GM12874 (cell line): ENCODE data around the gene CEP57L1.

Experiments used
- TF ChIP-seq, protein P1 (sequence below): IDR thresholded peaks from 2 replicates; pipeline ENCODE4 v1.5.1; 2011; ENCODE audit warnings: low read depth, mild to moderate bottlenecking, control low read depth, low read length, moderate library complexity; ENCODE audit not compliant: insufficient read depth

CEP57L1 gene

GRCh38 chr6:109172101-109172746, 76.9 kb downstream of the CEP57L1 start:
- TF ChIP-seq, protein P1, sequence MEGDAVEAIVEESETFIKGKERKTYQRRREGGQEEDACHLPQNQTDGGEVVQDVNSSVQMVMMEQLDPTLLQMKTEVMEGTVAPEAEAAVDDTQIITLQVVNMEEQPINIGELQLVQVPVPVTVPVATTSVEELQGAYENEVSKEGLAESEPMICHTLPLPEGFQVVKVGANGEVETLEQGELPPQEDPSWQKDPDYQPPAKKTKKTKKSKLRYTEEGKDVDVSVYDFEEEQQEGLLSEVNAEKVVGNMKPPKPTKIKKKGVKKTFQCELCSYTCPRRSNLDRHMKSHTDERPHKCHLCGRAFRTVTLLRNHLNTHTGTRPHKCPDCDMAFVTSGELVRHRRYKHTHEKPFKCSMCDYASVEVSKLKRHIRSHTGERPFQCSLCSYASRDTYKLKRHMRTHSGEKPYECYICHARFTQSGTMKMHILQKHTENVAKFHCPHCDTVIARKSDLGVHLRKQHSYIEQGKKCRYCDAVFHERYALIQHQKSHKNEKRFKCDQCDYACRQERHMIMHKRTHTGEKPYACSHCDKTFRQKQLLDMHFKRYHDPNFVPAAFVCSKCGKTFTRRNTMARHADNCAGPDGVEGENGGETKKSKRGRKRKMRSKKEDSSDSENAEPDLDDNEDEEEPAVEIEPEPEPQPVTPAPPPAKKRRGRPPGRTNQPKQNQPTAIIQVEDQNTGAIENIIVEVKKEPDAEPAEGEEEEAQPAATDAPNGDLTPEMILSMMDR: no peak

GRCh38 chr6:109174916-109175315, 79.6 kb downstream of the CEP57L1 start:
- TF ChIP-seq, protein P1: no peak

DNA sequence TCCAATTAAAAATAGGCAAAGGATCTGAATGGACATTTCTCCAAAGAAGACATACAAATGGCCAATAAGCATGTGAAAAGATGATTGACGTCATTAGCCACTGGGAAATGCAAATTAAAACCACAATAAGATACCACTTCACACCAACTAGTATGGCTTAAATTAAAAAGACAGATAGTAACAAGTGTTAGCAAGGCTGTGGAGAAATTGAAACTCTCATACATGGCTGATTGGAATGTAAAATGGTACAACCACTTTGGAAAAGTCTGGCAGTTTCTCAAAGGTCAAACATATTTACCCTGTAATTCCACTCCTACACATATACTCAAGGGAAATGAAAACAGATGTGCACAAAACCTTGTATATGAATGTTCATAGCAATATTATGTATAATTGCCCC, 83.6 kb downstream of the CEP57L1 start:
- TF ChIP-seq, protein P1: no peak

- TF ChIP-seq, protein P1: no peak
Observed at GRCh38 chr6:109179507-109179906, 84.2 kb downstream of the CEP57L1 start.

GRCh38 chr6:109182578-109182977, 87.3 kb downstream of the CEP57L1 start:
- TF ChIP-seq, protein P1: no peak

GRCh38 chr6:109183109-109183650, 87.9 kb downstream of the CEP57L1 start:
- TF ChIP-seq, protein P1: no peak

GRCh38 chr6:109184638-109185037, 89.3 kb downstream of the CEP57L1 start:
- TF ChIP-seq, protein P1: no peak

DNA sequence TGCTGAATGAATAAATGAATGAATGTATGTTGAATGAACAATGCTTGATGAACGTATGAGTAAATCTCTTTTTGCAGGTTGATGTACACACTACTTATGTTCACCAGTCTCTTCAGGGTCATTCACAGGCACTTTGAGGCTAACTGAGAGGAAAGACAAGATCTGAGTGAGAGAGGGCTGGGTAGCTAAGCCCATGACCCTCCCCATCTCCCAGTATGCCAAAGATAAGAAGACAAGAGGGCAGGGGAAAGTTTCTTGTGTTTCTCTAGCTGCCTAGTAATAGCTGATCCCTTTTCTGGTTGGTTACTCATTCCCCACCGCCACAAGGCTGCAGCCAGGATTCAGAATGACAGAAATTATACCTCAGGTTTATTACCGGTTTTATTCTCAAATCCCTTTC, 90.7 kb downstream of the CEP57L1 start:
- TF ChIP-seq, protein P1: no peak
